Right ventricle myocardium inferior (tissue), 1 donor: ENCODE measurements around the gene ZBTB47. TPM values are rescaled to one million over a fixed set of nuclear protein-coding genes. Genes with fewer than 3 reads are reported as not detected.

Experiments used
- ATAC-seq: fragments of 200-7000 bp; cut with Tn5 transposase; one replicate; pipeline ENCODE4 v1.9.1; 2020; ENCODE audit warnings: mild to moderate bottlenecking, moderate library complexity
- DNase-seq: peaks from one replicate; pipeline ENCODE4 v3.0.0; 2021; ENCODE audit errors: missing footprints
- intact Hi-C: fragments of 100-400 bp; cut with DNase I; formaldehyde crosslinking; loops from one replicate; pipeline ENCODE4 v1.11.0; 2022
- long read RNA-seq: library from polyadenylated mRNA; unstranded; transcript quantifications from one replicate; pipeline ENCODE4 v2.0.0, GENCODE V29; 2021
- total RNA-seq: library from RNA; stranded (reverse); fragmentation: NEBNext Ultra II Directional; extraction: Animal tissue kit (Norgen Biotek cat#: 25700); gene quantifications from one replicate; pipeline ENCODE4 v1.2.1, GENCODE V29; 2021
- donor health status: DM: no; HTN: yes; CAD: no; lungs with severe emphysema.

The ZBTB47 gene
- 80.2 TPM for total RNA-seq
- long read RNA-seq, partial matches to known transcripts: 58 of 64 reads
- long read RNA-seq, other reads (novel, unspliced or antisense): 6 of 64 reads

- intact Hi-C loops: loop anchor here (1.0 to 2.0 kb wide), 3 partner anchors 48 to 91 kb away; partner anchors contain the start of gene NKTR
- ATAC-seq: peak; percentile 63
- peak; percentile 93 for DNase-seq
These were observed at the start of gene ZBTB47 for GRCh38 chr3:42653560-42654330. ZBTB47 (plus strand) TSS chr3:42653697; CDS start chr3:42658356, 4,659 bp downstream.

- ATAC-seq (no peak), DNase-seq (peak; percentile 13)
- intact Hi-C loops: no loop called here
These were observed 47.8 kb upstream of the ZBTB47 start for GRCh38 chr3:42605546-42606173.

GRCh38 chr3:42608581-42608980 lies 44.9 kb upstream of the ZBTB47 start:
- ATAC-seq (peak; percentile 27), DNase-seq (peak; percentile 11)
- intact Hi-C loops: no loop called here

GRCh38 chr3:42610976-42611375 lies 42.5 kb upstream of the ZBTB47 start:
- no peak for ATAC-seq
- intact Hi-C loops: no loop called here
- DNase-seq: no peak

GRCh38 chr3:42612217-42612616 lies 41.3 kb upstream of the ZBTB47 start:
- DNase-seq: no peak
- intact Hi-C loops: no loop called here
- ATAC-seq: no peak

GRCh38 chr3:42612928-42613327 lies 40.6 kb upstream of the ZBTB47 start:
- ATAC-seq (no peak), DNase-seq (no peak)
- intact Hi-C loops: no loop called here

- intact Hi-C loops: no loop called here
These were observed 40.0 kb upstream of the ZBTB47 start for GRCh38 chr3:42613462-42613861.

GRCh38 chr3:42631620-42632019 lies 21.9 kb upstream of the ZBTB47 start:
- intact Hi-C loops: no loop called here
- DNase-seq (no peak), ATAC-seq (no peak)

More at GRCh38 chr3:42613462-42613861, 40.0 kb upstream of the ZBTB47 start:
- DNase-seq: no peak
- no peak for ATAC-seq

GRCh38 chr3:42632146-42632545 lies 21.4 kb upstream of the ZBTB47 start:
- ATAC-seq (no peak), DNase-seq (no peak)
- intact Hi-C loops: no loop called here

GRCh38 chr3:42633544-42633943 lies 20.0 kb upstream of the ZBTB47 start:
- ATAC-seq: no peak
- intact Hi-C loops: no loop called here
- DNase-seq: no peak

- intact Hi-C loops: no loop called here
- no peak for DNase-seq
- ATAC-seq: no peak
These were observed 18.4 kb upstream of the ZBTB47 start for GRCh38 chr3:42635111-42635510.

GRCh38 chr3:42637001-42637400 lies 16.5 kb upstream of the ZBTB47 start:
- ATAC-seq: no peak

GRCh38 chr3:42638339-42638842 lies 15.1 kb upstream of the ZBTB47 start:
- DNase-seq: no peak
- intact Hi-C loops: no loop called here

More at GRCh38 chr3:42637001-42637400, 16.5 kb upstream of the ZBTB47 start:
- intact Hi-C loops: no loop called here
- no peak for DNase-seq

GRCh38 chr3:42639192-42639591 lies 14.3 kb upstream of the ZBTB47 start:
- no peak for DNase-seq
- intact Hi-C loops: no loop called here
- ATAC-seq: no peak

More at GRCh38 chr3:42638339-42638842, 15.1 kb upstream of the ZBTB47 start:
- ATAC-seq: no peak

GRCh38 chr3:42640129-42640528 lies 13.4 kb upstream of the ZBTB47 start:
- no peak for DNase-seq
- intact Hi-C loops: no loop called here
- no peak for ATAC-seq

GRCh38 chr3:42640771-42641370 lies 12.6 kb upstream of the ZBTB47 start:
- no peak for ATAC-seq
- DNase-seq: no peak
- intact Hi-C loops: no loop called here

- ATAC-seq: no peak
- intact Hi-C loops: no loop called here
- DNase-seq: no peak
These were observed 5.6 kb upstream of the ZBTB47 start for GRCh38 chr3:42647821-42648459.

- intact Hi-C loops: no loop called here
- DNase-seq: no peak
These were observed 4.5 kb upstream of the ZBTB47 start for GRCh38 chr3:42649006-42649405.

GRCh38 chr3:42649783-42650182 lies 3.7 kb upstream of the ZBTB47 start:
- DNase-seq: no peak
- ATAC-seq: no peak
- intact Hi-C loops: no loop called here

More at GRCh38 chr3:42649006-42649405, 4.5 kb upstream of the ZBTB47 start:
- ATAC-seq: no peak
